Neural cell (in vitro differentiated cells): ENCODE results near the gene TRIM40. TPM values are rescaled to one million over a fixed set of nuclear protein-coding genes. Genes with fewer than 3 reads are reported as not detected.

Source experiments
- H2AFZ ChIP-seq: fragments of 200-600, 300-800 bp; sonication (generic), shearing (Covaris generic); 2 replicates; pipeline ENCODE4 v1.6.0; 2014; ENCODE audit warnings: low read depth, mild to moderate bottlenecking, antibody characterized with exemption, low read length, moderate library complexity
- H3F3A ChIP-seq: fragments of 200-600 bp; shearing (Covaris generic); 2 replicates; pipeline ENCODE4 v1.6.1; 2016; ENCODE audit warnings: mild to moderate bottlenecking, moderate library complexity, mixed read lengths, antibody characterized with exemption, low read length; ENCODE audit not compliant: insufficient read depth, poor library complexity, severe bottlenecking
- H3K27ac ChIP-seq: fragments of 200-600, 300-800 bp; sonication (generic), shearing (Covaris generic); 2 replicates; pipeline ENCODE4 v1.5.1; 2014; ENCODE audit warnings: mild to moderate bottlenecking, low read length, moderate library complexity
- H3K27me3 ChIP-seq: fragments of 300-800, 200-600 bp; sonication (generic), shearing (Covaris generic); 2 replicates; pipeline ENCODE4 v1.6.0; 2014; ENCODE audit warnings: mild to moderate bottlenecking, low read depth, low read length, moderate library complexity; ENCODE audit not compliant: insufficient read depth
- H3K36me3 ChIP-seq: fragments of 300-800, 200-600 bp; sonication (generic), shearing (Covaris generic); 2 replicates; pipeline ENCODE4 v1.5.1; 2014; ENCODE audit warnings: mild to moderate bottlenecking, antibody characterized with exemption, low read length, moderate library complexity; ENCODE audit not compliant: insufficient read depth
- H3K4me2 ChIP-seq: fragments of 300-800, 200-600 bp; sonication (generic), shearing (Covaris generic); 2 replicates; pipeline ENCODE4 v1.6.0; 2014; ENCODE audit warnings: mild to moderate bottlenecking, low read length
- H3K4me3 ChIP-seq: fragments of 300-800, 200-600 bp; sonication (generic), shearing (Covaris generic); 2 replicates; pipeline ENCODE4 v1.5.1; 2014; ENCODE audit warnings: mild to moderate bottlenecking, low read length, moderate library complexity
- H3K79me2 ChIP-seq: fragments of 200-600 bp; shearing (Covaris generic); replicated peaks from 2 replicates; pipeline ENCODE4 v1.6.0; 2014; ENCODE audit warnings: mild to moderate bottlenecking, low read length, moderate library complexity; ENCODE audit not compliant: insufficient read depth
- H3K9ac ChIP-seq: fragments of 300-800, 200-600 bp; sonication (generic), shearing (Covaris generic); 2 replicates; pipeline ENCODE4 v1.6.1; 2016; ENCODE audit warnings: mild to moderate bottlenecking, low read length, mixed read lengths
- H3K9me2 ChIP-seq: fragments of 200-600 bp; shearing (Covaris generic); 2 replicates; pipeline ENCODE4 v1.6.1; 2016; ENCODE audit warnings: mild to moderate bottlenecking, low read length, mixed read lengths; ENCODE audit not compliant: insufficient read depth
- H3K9me3 ChIP-seq: fragments of 200-600, 300-800 bp; sonication (generic), shearing (Covaris generic); 2 replicates; pipeline ENCODE4 v1.6.1; 2016; ENCODE audit warnings: mild to moderate bottlenecking, mixed run types, low read length, moderate library complexity, mixed read lengths
- H4K20me1 ChIP-seq: fragments of 200-600 bp; shearing (Covaris generic); 2 replicates; pipeline ENCODE4 v1.6.1; 2016; ENCODE audit warnings: mild to moderate bottlenecking, mixed run types; ENCODE audit not compliant: insufficient read depth
- EP300 ChIP-seq: fragments of 450-650 bp; conservative IDR thresholded peaks from 2 replicates; pipeline ENCODE4 v1.6.1; 2014; ENCODE audit warnings: antibody characterized with exemption, mild to moderate bottlenecking, moderate library complexity; ENCODE audit not compliant: poor library complexity, severe bottlenecking
- EZH2 ChIP-seq: fragments of 200-600, 300-800 bp; shearing (Covaris generic), sonication (generic); IDR thresholded peaks from 2 replicates; pipeline ENCODE4 v1.6.1; 2014; ENCODE audit warnings: antibody characterized with exemption, low read length, borderline replicate concordance, mild to moderate bottlenecking; ENCODE audit not compliant: insufficient read depth, poor library complexity, severe bottlenecking
- MXI1 ChIP-seq: fragments of 450-650 bp; conservative IDR thresholded peaks from 2 replicates; pipeline ENCODE4 v1.6.1; 2014; ENCODE audit warnings: antibody characterized with exemption, mild to moderate bottlenecking; ENCODE audit not compliant: poor library complexity, severe bottlenecking
- POLR2AphosphoS5 ChIP-seq: IDR thresholded peaks from 2 replicates; pipeline ENCODE4 v1.6.1; 2012
- RAD21 ChIP-seq: fragments of 450-650 bp; conservative IDR thresholded peaks from 2 replicates; pipeline ENCODE4 v1.6.1; 2014; ENCODE audit warnings: antibody characterized with exemption, mild to moderate bottlenecking, moderate library complexity
- SMC3 ChIP-seq: fragments of 450-650 bp; conservative IDR thresholded peaks from 2 replicates; pipeline ENCODE4 v1.6.1; 2014; ENCODE audit warnings: antibody characterized with exemption, mild to moderate bottlenecking, moderate library complexity; ENCODE audit not compliant: poor library complexity
- TAF1 ChIP-seq: IDR thresholded peaks from 2 replicates; pipeline ENCODE4 v1.6.1; 2012; ENCODE audit warnings: low read depth
- polyA plus RNA-seq: library from polyadenylated mRNA; depleted of rRNA; stranded (reverse); fragments of >200 nt; gene quantifications from 2 replicates; pipeline ENCODE4 v1.2.3, GENCODE V29; 2014
- TF ChIP-seq, protein P1 (sequence below): IDR thresholded peaks from 2 replicates; pipeline ENCODE4 v1.6.1; 2012; ENCODE audit warnings: borderline replicate concordance
- TF ChIP-seq, protein P2 (sequence below): fragments of 450-650 bp; IDR thresholded peaks from 2 replicates; pipeline ENCODE4 v1.5.1; 2014; ENCODE audit warnings: antibody characterized with exemption, mild to moderate bottlenecking, moderate library complexity; ENCODE audit not compliant: poor library complexity, severe bottlenecking

TRIM40 gene
- polyA plus RNA-seq, 1 donor from 2014 or later: not detected

DNA sequence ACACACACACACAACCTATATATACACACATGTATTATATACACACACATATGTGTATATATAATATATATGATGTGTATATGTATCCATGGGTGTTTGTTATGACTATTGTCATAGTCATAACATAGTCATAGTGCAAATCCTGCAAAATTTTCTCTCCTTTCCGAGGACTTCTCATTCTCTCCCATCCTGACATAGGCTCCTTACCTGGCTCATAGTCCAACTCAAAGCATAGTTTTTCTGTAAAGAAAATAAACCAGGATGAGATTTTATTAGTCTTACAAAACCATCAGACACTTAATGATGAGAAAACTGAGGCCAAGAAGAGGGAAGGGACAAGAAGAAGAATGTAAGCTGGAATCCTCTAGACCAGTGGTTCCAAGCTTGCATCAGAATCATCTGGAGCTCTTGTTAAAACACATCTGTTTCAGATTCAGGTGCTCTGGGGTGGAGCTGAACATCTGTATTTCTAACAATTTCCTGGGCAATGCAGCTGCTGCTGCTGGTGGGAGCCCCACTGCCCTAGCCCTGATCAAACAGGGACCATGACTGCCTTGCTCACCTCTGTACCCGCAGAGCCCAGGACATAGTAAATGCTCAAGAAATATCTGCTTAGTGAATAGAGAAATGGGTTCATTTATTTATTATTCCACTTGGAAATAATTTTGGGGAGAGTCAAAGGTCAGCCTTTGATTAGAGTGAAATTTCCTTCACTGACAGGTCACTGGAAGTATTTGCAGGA, 19.8 kb downstream of the TRIM40 start:
- H3K9ac ChIP-seq: no peak overlapping the region
- no peaks in the 10 kb centered on the region for H3K79me2 ChIP-seq
- no peaks in the 10 kb centered on the region for H3K9me3 ChIP-seq
- H3K27ac ChIP-seq: no peak overlapping the region
- no peak overlapping the region for H2AFZ ChIP-seq
- no peaks in the 10 kb centered on the region for H3K36me3 ChIP-seq
- H3K27me3 ChIP-seq: no peaks in the 10 kb centered on the region
- TF ChIP-seq TAF1: no peak
- TF ChIP-seq MXI1: no peak
- no peak for TF ChIP-seq RAD21
- TF ChIP-seq, protein P1, sequence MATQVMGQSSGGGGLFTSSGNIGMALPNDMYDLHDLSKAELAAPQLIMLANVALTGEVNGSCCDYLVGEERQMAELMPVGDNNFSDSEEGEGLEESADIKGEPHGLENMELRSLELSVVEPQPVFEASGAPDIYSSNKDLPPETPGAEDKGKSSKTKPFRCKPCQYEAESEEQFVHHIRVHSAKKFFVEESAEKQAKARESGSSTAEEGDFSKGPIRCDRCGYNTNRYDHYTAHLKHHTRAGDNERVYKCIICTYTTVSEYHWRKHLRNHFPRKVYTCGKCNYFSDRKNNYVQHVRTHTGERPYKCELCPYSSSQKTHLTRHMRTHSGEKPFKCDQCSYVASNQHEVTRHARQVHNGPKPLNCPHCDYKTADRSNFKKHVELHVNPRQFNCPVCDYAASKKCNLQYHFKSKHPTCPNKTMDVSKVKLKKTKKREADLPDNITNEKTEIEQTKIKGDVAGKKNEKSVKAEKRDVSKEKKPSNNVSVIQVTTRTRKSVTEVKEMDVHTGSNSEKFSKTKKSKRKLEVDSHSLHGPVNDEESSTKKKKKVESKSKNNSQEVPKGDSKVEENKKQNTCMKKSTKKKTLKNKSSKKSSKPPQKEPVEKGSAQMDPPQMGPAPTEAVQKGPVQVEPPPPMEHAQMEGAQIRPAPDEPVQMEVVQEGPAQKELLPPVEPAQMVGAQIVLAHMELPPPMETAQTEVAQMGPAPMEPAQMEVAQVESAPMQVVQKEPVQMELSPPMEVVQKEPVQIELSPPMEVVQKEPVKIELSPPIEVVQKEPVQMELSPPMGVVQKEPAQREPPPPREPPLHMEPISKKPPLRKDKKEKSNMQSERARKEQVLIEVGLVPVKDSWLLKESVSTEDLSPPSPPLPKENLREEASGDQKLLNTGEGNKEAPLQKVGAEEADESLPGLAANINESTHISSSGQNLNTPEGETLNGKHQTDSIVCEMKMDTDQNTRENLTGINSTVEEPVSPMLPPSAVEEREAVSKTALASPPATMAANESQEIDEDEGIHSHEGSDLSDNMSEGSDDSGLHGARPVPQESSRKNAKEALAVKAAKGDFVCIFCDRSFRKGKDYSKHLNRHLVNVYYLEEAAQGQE: no peak
- TF ChIP-seq EZH2: no peak
- no peak for TF ChIP-seq EP300
- TF ChIP-seq, protein P2, sequence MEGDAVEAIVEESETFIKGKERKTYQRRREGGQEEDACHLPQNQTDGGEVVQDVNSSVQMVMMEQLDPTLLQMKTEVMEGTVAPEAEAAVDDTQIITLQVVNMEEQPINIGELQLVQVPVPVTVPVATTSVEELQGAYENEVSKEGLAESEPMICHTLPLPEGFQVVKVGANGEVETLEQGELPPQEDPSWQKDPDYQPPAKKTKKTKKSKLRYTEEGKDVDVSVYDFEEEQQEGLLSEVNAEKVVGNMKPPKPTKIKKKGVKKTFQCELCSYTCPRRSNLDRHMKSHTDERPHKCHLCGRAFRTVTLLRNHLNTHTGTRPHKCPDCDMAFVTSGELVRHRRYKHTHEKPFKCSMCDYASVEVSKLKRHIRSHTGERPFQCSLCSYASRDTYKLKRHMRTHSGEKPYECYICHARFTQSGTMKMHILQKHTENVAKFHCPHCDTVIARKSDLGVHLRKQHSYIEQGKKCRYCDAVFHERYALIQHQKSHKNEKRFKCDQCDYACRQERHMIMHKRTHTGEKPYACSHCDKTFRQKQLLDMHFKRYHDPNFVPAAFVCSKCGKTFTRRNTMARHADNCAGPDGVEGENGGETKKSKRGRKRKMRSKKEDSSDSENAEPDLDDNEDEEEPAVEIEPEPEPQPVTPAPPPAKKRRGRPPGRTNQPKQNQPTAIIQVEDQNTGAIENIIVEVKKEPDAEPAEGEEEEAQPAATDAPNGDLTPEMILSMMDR: no peak
- TF ChIP-seq POLR2AphosphoS5: no peak
- TF ChIP-seq SMC3: no peak
- H3K4me3 ChIP-seq: no peak overlapping the region
- no peak overlapping the region for H3K4me2 ChIP-seq
- no peaks in the 10 kb centered on the region for H4K20me1 ChIP-seq
- no peaks in the 10 kb centered on the region for H3K9me2 ChIP-seq
- no peaks in the 10 kb centered on the region for H3F3A ChIP-seq

DNA sequence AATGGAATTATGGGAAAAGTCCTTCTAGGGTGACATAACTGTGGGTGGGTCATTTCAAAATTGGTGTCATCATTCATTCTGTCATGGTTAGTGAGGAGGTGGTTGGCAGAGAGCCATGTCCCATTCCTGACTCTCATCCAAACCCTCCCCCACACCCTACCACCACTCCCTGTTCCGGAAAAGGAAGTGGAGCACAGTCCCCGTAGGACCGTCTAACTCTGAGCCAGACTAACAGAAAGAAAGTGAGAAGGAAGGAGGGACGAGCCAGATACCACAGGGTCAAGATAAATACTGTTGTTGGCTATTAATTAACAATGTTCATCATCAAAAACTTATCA, 20.3 kb downstream of the TRIM40 start:
- no peaks in the 10 kb centered on the region for H3K79me2 ChIP-seq
- H4K20me1 ChIP-seq: no peaks in the 10 kb centered on the region
- no peaks in the 10 kb centered on the region for H3K36me3 ChIP-seq
- H3F3A ChIP-seq: no peaks in the 10 kb centered on the region
- no peaks in the 10 kb centered on the region for H3K27me3 ChIP-seq
- H3K9me2 ChIP-seq: no peaks in the 10 kb centered on the region
- H3K4me2 ChIP-seq: no peak overlapping the region
- H3K4me3 ChIP-seq: no peak overlapping the region
- no peaks in the 10 kb centered on the region for H3K9me3 ChIP-seq
- no peak overlapping the region for H3K27ac ChIP-seq
- TF ChIP-seq MXI1 (no peak), POLR2AphosphoS5 (no peak), EZH2 (no peak), RAD21 (no peak), SMC3 (no peak), EP300 (no peak), TAF1 (no peak)
- TF ChIP-seq, protein P2: no peak
- TF ChIP-seq, protein P1: no peak
- H2AFZ ChIP-seq: no peak overlapping the region
- H3K9ac ChIP-seq: no peak overlapping the region
